Adipose tissue (tissue), 3 donors: ENCODE measurements around the gene MAPK4. TPM values are rescaled to one million over a fixed set of nuclear protein-coding genes. Genes with fewer than 3 reads are reported as not detected.
"Not testable (repeated sequence)": the region's sequence is repeated elsewhere in the genome, so short reads cannot be mapped to it uniquely, and the experiment has no call there.

ENCODE experiments used
- H3K27ac ChIP-seq: one replicate; pipeline ENCODE4 v1.5.1; 2013; ENCODE audit warnings: low read depth, low read length
- WGBS, 3 donors: extraction: QIAGEN DNeasy Blood & Tissue Kit; methylation state at CpG; one replicate each; pipeline ENCODE4 v1.1.7; 2013; 5-methylcytosine and 5-hydroxymethylcytosine counted together
- polyA plus RNA-seq, 3 donors: library from polyadenylated mRNA; stranded (reverse); fragments of 200-250 nt; gene quantifications; one replicate each; pipeline ENCODE4 v1.2.3, GENCODE V29; 2013
- donor health status: healthy with polysubstance abuse.
- donor health status: Bipolar disorder and iron deficiency.
- donor health status: healthy.

The MAPK4 gene
- polyA plus RNA-seq, 3 donors, result 0.11 to 0.36 (median 0.15) TPM

DNA sequence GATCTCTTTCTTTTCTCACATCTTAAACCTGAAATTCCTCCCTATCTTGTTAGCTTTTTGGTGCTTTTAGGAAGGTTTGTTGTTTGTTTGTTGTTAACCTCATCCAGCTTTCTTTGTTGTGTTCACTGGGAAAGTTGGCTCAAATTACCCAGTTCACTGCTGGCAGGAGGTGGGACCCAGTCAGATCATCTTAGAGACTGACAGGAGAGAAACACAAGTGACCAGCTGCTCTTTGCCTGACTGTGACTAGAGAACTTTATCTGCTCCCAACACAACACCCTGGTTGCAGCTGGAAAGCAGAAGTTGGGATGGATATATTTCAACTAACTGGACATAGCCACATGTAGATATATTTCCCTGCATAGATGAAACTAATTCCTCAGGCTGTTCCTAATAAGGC lies 10.0 kb downstream of the MAPK4 start:
- H3K27ac ChIP-seq, result no peak overlapping the region

- H3K27ac ChIP-seq, result no peak overlapping the region
- WGBS, 3 donors, result 68 to 76% (median 75%) methylated on average over 2 of the region's 2 CpGs
Measured at GRCh38 chr18:50571606-50572005, 11.7 kb downstream of the MAPK4 start.

DNA sequence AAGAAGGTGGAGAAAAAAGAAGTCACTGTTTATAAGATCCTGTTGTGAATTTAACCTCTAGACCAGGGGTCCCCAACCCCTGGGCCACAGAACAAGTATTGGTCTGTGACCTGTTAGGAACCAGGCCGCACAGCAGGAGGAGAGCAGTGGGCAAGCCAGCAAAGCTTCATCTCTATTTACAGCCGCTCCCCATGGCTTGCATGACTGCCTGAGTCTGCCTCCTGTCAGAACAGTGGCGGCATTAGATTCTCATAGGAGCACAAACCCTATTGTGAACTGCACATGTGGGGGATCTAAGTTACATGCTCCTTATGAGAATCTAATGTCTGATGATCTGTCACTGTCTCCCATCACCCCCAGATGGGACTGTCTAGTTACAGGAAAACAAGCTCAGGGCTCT lies 13.3 kb downstream of the MAPK4 start:
- 78 to 91% (median 90%) methylated on average over 3 of the region's 3 CpGs for WGBS, 3 donors
- H3K27ac ChIP-seq, result not testable (repeated sequence)

GRCh38 chr18:50573679-50574078 lies 13.8 kb downstream of the MAPK4 start:
- no peak overlapping the region for H3K27ac ChIP-seq
- 74 to 96% (median 78%) methylated on average over 3 of the region's 3 CpGs for WGBS, 3 donors

DNA sequence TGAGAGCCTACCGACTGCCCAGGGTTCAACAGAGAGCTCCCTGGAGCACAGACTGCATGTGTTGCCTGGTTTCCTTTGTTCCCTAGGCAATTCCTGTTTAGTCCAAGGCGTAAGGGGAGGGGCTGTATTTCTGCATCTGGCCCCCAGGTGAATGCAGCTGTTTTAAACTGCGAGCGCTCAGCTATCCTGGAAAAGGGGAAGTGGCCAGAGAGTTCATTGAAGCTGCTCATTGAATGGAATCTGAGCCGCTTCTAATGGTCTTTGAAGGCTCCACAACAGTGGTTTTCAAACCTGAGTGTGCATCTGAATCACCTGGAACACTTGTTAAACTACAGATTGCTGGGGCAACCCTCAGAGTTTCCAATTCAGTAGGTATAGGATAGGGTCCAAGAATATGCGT lies 18.1 kb downstream of the MAPK4 start:
- 59 to 67% (median 61%) methylated on average over 6 of the region's 6 CpGs for whole genome bisulfite sequencing, 3 donors
- H3K27ac ChIP-seq, result no peak overlapping the region

DNA sequence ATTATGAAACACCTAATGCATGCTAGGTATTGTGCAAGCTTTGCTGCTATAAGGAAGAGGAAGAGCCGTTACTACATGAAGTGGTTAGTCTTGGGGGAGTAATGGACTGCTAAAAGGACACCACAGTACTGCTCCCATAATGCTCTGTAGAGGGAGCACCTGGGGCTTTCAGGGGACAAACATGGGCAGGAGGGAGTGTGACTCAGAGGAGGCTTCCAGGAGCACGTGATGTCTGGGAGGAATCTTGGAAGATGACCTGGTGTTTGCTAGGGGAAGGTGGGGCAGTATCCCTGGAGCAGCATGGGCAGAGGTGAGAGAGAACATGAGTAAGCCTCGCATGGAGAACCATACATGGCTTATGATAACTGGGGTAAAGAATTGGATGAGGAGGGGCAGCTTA lies 18.8 kb downstream of the MAPK4 start:
- H3K27ac ChIP-seq, result no peak overlapping the region
- 69 to 79% (median 74%) methylated on average over 3 of the region's 3 CpGs for WGBS, 3 donors

GRCh38 chr18:50579061-50579774 lies 19.3 kb downstream of the MAPK4 start:
- H3K27ac ChIP-seq, result no peak overlapping the region

GRCh38 chr18:50581517-50581916 lies 21.6 kb downstream of the MAPK4 start:
- no peak overlapping the region for H3K27ac ChIP-seq
- 86 to 93% (median 93%) methylated on average over 1 of the region's 1 CpG for WGBS, 3 donors

More at GRCh38 chr18:50579061-50579774, 19.3 kb downstream of the MAPK4 start:
- WGBS, 3 donors, result 61 to 77% (median 75%) methylated on average over 3 of the region's 3 CpGs

DNA sequence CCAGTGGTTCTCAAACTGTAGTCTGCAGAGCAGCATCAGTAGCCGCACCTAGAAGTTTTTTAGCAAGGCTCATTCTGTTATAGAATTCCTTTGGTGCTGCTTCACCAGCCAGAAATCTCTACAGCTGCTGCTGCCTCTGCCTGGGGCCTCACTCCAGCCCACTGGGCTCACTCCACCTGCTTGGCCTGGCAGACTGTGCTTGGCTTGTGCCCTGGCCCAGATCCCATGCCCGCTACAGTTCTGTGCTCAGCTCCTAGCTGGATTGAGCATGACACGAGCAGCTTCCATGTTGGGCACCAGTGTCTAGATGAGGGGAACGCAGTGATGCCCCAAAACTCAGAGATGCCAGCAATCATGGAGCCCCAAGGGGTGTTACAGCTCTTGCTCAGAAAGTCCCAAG lies 22.6 kb downstream of the MAPK4 start:
- 89 to 92% (median 91%) methylated on average over 4 of the region's 4 CpGs for WGBS, 3 donors
- H3K27ac ChIP-seq, result no peak overlapping the region

DNA sequence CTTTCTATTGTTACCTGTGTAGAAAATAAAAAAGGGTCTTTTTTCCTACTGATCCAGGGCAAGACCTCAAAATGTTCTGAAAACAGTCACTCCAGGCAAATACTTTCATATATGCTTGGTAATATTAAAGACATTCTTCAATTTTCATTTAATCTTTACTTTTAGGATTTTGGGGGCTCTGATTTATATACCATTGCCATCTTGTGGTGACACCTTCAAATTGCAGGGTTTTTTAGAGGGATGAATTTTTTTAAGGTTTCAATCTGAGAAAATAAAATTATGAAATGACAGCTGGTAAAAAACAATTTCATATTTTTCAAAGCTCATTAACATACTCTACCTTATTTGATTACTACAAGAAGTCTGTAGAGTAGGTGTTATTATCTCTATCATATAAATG lies 26.8 kb downstream of the MAPK4 start:
- H3K27ac ChIP-seq, result no peak overlapping the region

DNA sequence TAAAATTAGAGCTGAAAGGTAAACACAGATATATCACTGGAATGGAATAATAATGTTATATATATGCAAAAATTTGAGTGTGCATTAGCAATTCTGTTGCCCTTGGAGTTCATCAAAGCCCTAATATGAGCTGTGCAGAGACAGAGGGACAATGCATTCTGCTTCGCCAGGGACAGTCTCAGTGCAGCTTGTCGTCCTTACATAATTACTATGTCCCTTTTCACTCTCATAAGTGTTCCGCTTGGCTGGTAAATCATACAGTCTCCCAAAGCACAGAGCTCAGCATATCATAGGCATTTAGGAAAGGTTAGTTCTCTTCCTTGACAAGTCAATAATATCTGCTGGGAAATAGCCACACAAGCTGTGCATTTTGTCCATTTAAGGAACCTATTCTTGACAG lies 30.7 kb downstream of the MAPK4 start:
- 86 to 91% (median 89%) methylated on average over 3 of the region's 3 CpGs for WGBS, 3 donors
- no peak overlapping the region for H3K27ac ChIP-seq

GRCh38 chr18:50594012-50594411 lies 34.1 kb downstream of the MAPK4 start:
- 91 to 95% (median 94%) methylated on average over 5 of the region's 5 CpGs for WGBS, 3 donors

DNA sequence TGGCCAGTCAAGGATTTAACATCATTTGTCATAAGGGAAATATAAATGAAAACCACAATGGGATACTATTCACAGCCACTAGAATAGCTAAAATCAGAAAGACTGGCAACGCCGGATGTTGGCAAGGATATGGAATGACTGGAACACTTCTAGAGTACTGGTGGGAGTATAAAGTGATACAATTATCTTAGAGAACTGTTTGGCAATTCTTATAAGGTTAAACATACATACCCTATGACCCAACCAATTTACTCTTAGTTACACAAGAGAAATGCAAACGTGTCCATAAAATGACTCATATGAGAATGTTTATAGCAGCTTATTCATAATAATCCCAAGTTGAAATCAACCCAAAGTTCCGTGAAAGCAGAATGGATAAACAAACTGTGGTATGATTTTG lies 35.1 kb downstream of the MAPK4 start:
- 68 to 82% (median 73%) methylated on average over 4 of the region's 4 CpGs for WGBS, 3 donors
- no peak overlapping the region for H3K27ac ChIP-seq

More at GRCh38 chr18:50594012-50594411, 34.1 kb downstream of the MAPK4 start:
- H3K27ac ChIP-seq, result no peak overlapping the region

- H3K27ac ChIP-seq, result no peak overlapping the region
- 81 to 89% (median 84%) methylated on average over 3 of the region's 3 CpGs for WGBS, 3 donors
Measured at GRCh38 chr18:50602466-50602865, 42.6 kb downstream of the MAPK4 start.

DNA sequence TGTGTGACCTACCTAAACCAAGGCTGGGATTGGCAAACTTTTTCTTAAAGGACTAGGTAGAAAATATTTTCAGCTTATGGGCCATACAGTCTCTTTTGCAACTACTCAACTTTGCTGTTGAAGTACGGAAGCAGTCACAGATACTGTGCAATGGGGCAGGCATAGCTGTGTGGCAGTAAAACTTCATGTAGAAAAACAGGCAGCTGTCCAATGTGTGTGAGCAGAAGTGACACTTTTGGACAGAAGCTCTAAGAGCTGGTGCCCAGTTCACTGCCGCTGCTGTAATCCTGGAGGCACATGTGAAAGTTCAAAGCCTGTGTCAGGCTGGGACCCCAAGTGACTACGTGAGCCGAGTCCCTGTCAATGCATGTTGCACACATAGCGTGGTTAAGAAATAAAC lies 46.7 kb downstream of the MAPK4 start:
- no peak overlapping the region for H3K27ac ChIP-seq
- WGBS, 3 donors, result 81 to 87% (median 86%) methylated on average over 5 of the region's 5 CpGs

- WGBS, 3 donors, result 73 to 77% (median 75%) methylated on average over 5 of the region's 5 CpGs
- H3K27ac ChIP-seq, result no peak overlapping the region
Measured at GRCh38 chr18:50607378-50607926, 47.6 kb downstream of the MAPK4 start.

DNA sequence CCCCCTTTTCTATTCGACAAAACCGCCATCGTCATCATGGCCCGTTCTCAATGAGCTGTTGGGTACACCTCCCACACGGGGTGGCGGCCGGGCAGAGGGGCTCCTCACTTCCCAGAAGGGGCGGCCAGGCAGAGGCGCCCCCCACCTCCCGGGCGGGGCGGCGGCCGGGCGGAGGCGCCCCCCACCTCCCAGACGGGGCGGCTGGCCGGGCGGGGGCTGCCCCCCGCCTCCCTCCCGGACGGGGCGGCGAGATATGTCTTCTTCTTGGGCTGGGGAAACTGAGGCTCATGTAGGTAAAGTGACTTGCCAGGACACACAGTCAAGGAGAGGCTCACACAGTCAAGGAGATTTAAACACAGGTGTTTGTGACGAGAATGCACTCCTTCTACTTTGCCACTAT lies 49.3 kb downstream of the MAPK4 start:
- 92 to 98% (median 92%) methylated on average over 18 to 26 of the region's 26 CpGs for WGBS, 3 donors
- not testable (repeated sequence) for H3K27ac ChIP-seq

DNA sequence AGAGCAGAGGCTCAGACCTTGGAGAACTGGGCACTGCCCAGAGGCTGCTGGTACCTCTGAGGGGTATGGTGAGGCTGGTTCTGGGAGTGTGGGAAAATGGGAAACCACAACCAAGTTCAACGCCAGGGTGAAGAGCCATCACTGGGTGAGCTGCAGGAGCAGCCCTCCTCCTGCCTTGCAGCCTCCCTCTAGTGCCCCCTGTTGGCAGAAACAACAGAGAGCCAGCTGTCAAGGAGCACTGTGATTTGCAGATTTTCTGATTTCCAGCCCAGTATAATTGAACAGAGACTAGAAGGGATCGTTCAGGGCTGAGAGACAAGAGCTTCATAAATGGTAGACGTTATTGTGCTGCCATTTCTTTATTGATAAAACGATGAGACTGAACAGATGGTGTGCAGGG lies 50.5 kb downstream of the MAPK4 start:
- WGBS, 3 donors, result 85 to 90% (median 87%) methylated on average over 4 of the region's 4 CpGs
- no peak overlapping the region for H3K27ac ChIP-seq

GRCh38 chr18:50611529-50611941 lies 51.6 kb downstream of the MAPK4 start:
- WGBS, 3 donors, result 47 to 68% (median 66%) methylated on average over 5 of the region's 5 CpGs
- H3K27ac ChIP-seq, result no peak overlapping the region

DNA sequence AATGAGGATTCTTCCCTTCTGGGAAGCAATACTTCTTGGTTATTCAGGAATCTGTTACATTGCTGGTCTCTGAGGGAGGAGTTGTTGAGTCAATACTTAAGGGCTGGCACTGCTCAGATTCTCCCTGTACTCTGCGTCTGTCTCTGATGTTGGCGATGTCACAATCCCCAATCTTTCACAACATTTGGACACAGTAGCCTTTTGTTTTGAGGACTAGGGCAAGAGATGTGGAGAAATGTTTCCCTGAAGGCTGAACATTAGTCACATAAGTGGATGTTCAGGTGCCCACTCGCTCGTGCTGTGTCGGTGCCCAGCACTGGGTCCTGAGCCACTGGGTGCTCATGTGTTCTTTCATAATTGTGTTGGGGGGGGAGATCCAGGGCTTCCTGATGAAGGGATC lies 55.0 kb downstream of the MAPK4 start:
- 53 to 75% (median 55%) methylated on average over 5 of the region's 5 CpGs for WGBS, 3 donors
- no peak overlapping the region for H3K27ac ChIP-seq
